ENCODE results near the gene HSD17B8. TPM values are rescaled to one million over a fixed set of nuclear protein-coding genes. Genes with fewer than 3 reads are reported as not detected.

The HSD17B8 gene
- total RNA-seq, 1 donor from 2014 or later, result 4.0 TPM

DNA sequence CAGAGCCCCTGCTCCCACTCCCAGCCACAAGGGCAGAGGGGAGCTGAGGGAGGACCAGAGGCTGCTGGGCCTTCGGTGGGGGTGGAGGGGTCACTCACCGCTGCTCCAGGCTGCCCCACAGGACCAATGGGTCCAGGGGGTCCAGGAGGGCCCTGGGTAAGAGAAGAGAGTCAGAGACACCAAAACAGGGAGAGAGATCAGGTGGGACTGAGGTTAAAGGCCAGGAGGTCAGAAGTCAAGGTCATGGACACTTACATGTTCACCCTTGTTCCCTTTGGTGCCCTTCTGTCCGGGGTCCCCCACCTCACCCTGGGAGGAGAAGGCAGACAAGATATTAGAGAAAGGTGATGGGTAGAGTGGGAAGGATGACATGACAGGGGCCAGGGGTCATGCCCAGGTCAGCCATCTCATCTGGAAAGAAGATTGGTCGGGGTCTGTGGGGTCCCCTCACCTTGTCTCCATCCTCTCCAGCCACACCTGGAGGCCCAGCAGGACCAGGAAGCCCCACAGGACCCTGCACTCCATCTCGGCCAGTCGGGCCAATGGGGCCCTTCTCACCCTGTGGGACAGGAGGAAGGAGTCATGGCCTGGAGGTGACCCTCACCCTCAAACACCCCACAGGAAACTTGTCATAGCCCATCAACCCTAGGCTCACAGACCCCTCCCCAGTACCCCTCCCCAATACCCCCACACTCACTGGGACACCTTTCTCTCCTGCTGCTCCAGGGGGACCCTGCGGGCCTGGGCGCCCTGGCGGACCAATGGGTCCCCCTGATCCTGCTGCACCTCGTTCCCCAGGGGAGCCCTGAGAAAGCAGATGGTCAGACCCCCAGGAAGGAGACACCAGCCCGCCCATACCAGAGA is 33.2 kb upstream of the HSD17B8 start:
- DNase-seq (ENCODE audit: extremely low read depth, low read depth, low spot score), result no peak

DNA sequence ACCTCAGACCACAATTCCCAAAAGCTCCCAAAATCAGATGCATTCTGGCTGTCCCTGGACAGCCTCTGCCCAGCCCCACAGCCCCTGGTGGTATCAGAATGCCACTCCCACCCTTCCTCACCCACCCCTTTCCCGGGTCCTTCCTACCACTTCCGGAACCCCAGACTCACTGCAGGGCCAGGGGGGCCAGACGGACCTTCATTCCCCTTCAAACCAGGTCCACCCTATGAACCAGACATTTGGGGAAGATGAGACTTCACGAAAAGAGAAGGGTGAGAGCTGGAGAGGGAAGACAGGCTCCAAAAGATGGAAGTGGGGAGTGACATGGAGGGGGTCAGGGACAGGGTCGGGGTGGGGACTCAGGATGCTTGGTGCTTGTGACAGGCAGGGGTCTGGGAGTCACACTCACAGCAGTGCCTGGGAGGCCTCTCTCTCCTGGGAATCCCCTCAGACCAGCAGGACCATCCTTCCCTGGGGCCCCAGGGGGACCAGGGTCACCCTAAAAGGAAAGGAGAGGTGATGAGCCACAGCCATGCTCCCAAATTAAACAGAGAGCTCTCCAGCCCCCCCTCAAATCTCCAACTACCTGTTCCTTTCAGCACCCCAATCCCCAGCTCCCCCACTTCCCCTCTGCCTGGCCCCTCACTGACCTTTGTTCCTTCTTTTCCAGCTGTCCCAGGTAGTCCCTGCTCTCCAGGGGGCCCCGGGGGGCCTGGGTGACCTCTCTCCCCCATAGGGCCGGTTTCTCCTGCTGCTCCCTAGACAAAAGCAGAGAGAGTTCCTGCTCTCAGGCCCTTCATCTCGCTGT is 32.4 kb upstream of the HSD17B8 start:
- no peak for DNase-seq (ENCODE audit: extremely low read depth, low read depth, low spot score)

DNA sequence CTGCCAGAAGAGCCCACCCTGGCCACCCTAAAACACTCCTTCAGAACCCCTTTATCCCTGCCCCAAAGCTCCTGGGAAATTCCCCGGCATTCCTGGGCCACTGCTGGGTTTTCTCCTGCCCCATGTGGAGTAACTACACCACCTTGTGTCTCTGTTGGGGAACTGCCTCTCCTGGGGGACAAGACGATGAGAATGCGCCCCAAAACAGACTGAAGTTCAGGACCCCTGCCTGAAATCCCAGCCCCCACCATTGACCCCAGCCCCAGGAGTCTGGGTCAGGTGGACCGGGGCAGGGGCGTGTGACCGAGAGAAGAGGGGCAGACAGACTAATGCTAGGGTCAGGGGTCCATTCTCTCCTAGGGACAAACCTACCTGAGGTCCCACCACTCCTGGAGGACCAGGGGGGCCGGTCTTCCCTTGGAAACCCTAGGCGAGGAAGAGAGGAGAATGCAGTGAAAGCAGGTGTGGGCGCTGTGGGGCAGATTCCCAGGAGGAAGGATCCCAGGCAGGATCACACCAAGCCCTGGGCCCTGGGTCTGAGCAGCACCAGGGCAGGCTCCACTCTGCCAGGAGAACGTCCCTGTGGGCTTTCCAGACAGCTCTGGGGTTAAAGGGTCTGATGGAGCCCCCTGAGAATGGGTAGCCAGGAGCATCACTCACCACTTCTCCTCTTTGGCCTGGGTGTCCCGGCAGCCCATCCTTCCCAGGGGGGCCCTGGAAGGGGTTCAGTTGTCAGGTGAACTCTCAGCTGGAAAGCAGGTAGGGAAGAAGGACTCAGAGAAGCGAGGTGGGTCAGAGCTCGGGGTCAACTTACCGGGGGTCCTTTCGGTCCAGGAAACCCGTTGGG is 31.5 kb upstream of the HSD17B8 start:
- DNase-seq (ENCODE audit: extremely low read depth, low read depth, low spot score), result no peak

DNA sequence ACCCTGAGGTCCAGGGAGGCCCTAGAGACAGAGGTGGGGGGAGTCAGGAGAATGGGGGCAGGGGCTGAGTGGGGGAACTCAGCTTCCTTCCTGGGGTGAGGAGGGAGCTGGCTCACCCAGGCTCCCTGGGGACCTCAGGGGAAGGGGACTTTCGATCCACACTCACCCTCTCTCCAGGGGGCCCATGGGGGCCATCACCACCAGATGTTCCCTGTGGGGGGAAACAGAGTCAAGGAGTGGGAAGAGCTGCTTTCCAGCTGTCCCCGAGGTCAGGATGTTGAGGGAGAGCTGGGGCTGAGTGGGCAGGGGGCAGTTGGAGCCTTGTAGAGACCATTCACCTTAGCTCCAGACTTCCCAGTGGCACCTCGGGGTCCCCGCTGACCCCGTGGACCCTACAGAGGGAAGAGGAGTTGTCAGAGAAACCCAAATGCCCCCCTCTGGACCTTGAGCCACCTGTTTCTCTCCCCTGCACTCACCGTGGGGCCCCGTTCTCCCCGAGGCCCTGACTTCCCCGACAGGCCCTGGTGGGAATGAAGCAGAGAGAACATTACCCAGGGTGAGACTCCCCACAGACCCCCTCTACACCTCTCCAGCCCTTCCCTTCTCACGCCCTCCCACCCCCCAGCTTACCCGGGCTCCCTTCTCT is 30.8 kb upstream of the HSD17B8 start:
- no peak for DNase-seq (ENCODE audit: extremely low read depth, low read depth, low spot score)

DNA sequence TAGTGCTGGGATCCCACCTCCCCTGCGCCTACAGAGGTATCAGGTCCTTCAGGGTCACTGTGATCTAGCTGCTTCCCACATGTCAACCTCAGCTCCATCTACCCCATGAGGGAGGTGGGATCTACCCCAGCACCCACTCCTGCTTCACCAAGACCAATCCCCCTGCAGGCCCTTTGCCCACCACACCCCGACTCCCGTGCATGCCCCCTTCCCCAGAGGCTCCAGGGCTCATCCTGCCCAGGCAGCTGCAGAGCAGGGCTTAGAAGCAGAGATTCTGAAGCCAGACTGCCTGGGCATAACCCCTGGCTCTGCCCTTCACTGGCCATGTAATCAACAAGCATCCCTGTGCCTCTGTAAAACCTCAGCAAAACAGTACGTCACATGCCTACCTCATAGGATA is 29.7 kb upstream of the HSD17B8 start:
- DNase-seq (ENCODE audit: extremely low read depth, low read depth, low spot score), result no peak

DNA sequence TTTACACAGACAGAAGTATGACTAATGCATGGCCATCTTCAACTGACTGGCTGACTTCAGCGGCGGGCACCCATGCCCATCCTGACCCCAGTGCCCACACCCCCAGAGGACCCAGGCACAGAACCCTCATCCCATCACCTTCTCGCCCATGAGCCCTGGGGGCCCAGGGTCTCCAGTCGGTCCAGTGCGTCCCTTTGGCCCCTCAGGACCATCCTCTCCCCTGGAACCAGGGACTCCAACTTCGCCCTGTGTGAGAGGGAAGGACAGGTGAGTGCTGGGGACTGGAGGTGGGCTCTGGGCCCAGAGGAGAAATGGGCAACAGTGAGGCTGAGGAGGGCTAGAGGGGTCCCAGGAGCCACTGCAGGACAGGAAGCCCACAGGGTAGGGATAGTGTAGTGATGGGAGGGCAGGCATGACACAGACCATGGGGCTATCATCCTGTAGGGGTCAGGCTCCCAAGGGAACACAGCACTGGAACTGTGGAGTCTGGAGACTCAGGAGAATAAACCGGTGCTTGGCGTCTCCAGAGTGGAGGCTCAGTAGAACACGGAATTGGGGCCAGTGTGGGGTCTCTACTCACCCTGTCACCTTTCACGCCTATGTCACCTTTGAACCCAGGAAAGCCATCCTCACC is 28.9 kb upstream of the HSD17B8 start:
- DNase-seq (ENCODE audit: extremely low read depth, low read depth, low spot score), result no peak

- DNase-seq (ENCODE audit: extremely low read depth, low read depth, low spot score), result no peak
Measured at GRCh38 chr6:33176906-33177305, 27.5 kb upstream of the HSD17B8 start.

DNA sequence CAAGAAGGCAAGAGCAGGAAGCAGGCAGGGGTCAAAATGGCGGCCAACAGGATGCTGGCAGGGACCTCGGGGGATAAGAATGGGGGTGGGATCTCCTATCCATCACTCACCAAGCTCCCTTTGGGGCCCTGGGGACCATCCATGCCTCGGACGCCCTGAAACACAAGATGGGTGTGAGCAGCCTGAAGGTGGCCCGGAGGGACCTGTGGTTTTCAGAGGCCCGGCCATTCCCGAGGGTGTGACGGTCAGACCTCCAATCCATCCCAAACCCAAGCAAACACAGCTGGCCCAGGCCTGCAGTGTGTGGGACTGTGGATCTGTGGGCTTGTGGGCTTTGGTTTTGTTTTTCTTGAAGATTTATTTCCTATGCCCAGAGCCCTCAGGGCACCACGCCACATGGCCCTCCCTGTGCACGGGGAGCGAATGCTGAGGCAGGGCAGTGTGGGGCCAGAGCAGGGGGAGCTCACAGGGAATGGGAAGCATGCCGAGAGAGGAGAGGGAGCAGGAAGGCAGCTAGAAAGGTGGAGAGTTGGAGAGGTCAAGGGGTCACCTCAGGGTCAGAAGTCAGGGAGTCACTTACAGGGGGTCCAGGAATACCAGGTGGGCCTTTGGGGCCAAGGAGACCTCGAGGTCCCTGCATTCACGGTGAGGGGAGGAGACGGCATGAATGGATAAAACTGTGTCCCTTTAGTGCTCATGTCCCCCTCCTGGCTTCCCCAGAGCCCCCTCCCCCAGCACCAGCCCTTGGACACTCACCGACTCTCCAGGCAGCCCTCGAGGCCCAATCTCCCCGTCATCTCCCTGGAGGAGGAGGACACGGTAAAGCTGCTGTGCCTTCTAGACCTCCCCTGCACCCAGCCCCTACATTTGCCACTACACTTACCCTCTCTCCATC is 26.7 kb upstream of the HSD17B8 start:
- DNase-seq (ENCODE audit: extremely low read depth, low read depth, low spot score), result no peak

- DNase-seq (ENCODE audit: extremely low read depth, low read depth, low spot score), result no peak
Measured at GRCh38 chr6:33178755-33179475, 25.5 kb upstream of the HSD17B8 start.

GRCh38 chr6:33181141-33181540 is 23.3 kb upstream of the HSD17B8 start:
- no peak for DNase-seq (ENCODE audit: extremely low read depth, low read depth, low spot score)

DNA sequence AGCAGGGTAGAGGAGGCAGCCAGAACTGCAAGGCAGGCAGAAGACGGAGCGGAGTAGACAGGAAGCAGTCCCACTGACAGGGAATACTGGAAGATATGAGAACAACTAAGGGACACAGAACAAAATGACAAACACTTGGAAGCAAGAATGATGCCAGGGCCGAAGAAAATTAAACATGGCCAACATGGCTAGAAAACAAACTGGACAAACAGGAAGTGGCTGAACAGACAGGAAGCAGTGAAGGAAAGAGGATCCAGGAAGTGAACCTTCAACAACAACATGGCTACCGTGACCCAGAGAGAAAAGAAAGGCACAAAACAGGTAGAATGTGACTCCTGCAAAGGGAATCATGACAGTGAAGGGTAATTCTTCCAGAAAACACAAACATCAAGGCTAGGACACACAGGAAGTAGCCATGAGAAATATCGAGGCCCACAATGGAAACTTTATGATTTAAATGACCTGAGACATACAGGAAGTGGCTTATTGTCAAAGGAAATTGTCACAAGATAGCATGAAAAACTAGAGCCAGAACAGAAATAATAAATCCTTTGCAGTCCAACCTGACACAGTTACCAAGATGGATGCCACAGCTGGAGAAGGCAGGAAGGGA is 21.3 kb upstream of the HSD17B8 start:
- DNase-seq (ENCODE audit: extremely low read depth, low read depth, low spot score), result no peak

DNA sequence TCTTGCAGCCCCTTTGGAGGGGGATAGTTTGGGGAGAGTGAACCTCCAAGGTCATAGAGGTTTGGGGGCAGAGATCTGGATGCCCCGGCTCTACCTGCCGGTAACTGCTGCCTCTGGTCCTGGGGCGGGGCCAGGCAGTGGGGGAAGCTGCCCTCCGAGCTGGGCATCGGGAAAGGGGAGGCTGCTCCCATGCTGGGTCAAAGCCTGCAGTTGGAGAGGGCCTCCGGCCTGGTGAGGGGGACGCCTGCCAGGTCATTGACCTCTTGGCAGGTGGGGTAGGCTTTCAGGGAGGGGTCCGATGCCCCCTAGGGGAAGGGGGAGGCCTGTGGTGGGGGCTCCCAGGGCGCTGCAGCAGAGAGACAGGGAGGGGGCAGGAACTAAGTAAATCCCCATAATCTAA is 19.3 kb upstream of the HSD17B8 start:
- DNase-seq (ENCODE audit: extremely low read depth, low read depth, low spot score), result no peak

GRCh38 chr6:33185654-33186187 is 18.7 kb upstream of the HSD17B8 start:
- DNase-seq (ENCODE audit: extremely low read depth, low read depth, low spot score), result no peak

- no peak for DNase-seq (ENCODE audit: extremely low read depth, low read depth, low spot score)
Measured at GRCh38 chr6:33187809-33188208, 16.6 kb upstream of the HSD17B8 start.

- DNase-seq (ENCODE audit: extremely low read depth, low read depth, low spot score), result no peak
Measured at GRCh38 chr6:33189164-33189563, 15.3 kb upstream of the HSD17B8 start.

DNA sequence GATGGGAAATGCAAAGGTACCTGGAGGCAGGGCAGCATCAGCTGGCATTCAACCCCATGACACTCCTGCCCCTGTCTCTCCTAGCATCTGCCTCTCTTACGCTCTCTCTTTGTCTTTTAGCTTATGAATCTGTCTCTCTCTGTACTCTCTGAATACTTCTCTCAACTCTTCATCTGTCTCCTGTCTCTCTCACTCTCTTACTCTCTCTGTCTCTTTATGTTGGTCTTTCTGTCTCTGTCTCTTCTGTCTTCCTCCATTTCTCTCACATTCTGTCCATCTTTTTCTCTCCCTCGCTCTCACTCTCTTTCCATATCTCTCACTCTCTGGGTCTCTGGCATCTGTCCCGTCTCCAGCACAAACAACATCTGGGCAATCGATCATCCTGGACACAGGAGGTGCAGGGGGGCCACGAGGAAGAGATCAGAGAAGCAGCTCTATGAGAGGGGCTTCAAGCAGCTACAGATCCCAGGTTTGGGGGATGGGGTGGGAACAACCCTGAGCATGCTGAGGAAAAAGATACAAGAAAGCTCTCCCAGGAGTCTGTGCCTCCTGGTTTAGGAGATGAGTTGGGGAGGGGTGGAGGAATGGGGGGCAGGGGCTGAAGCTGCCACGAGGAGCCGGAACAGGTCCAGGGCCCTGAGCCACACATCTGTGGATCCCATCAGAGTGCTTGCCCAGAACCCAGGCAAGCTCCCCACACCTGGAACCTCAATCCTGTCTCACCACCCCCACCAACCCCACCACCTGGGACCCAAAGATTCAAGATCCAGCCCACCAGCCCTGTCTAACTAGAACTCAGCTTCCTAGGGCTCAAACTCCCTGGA is 14.6 kb upstream of the HSD17B8 start:
- DNase-seq (ENCODE audit: extremely low read depth, low read depth, low spot score), result no peak
